K562 (cell line): Measurements from ENCODE around the gene TMCO1. TPM values are rescaled to one million over a fixed set of nuclear protein-coding genes. Genes with fewer than 3 reads are reported as not detected.

Experiments used
- ARHGAP35 ChIP-seq: fragments of 450-650 bp; IDR thresholded peaks from 2 replicates; pipeline ENCODE4 v1.6.1; 2018; ENCODE audit not compliant: partially characterized antibody
- BRCA1 ChIP-seq, 2 experiments: fragments of 450-650 bp in 1 of 2; sonication (generic) in 1 of 2; formaldehyde crosslinking in 1 of 2; IDR thresholded peaks; 2 replicates each; pipeline versions ENCODE4 v1.5.0 to v1.6.1; 2017 to 2020; ENCODE audit warnings: mild to moderate bottlenecking in 1 of 2, missing genetic modification reagents in 1 of 2
- CHD2 ChIP-seq: IDR thresholded peaks from 2 replicates; pipeline ENCODE4 v1.6.1; 2011; ENCODE audit warnings: low read depth, low read length
- E2F4 ChIP-seq: sonication (generic); formaldehyde crosslinking; IDR thresholded peaks from 2 replicates; pipeline ENCODE4 v1.8.0; 2022; ENCODE audit warnings: mild to moderate bottlenecking, low read depth, missing genetic modification reagents
- ELF1 ChIP-seq: fragments of 200-800 bp; sonication (Bioruptor generic); IDR thresholded peaks from 2 replicates; pipeline ENCODE4 v1.6.1; 2016; ENCODE audit warnings: missing genetic modification characterization, missing compliant biosample characterization
- FUS ChIP-seq: fragments of 200-400 bp; formaldehyde crosslinking; optimal IDR thresholded peaks from 2 replicates; pipeline ENCODE3; 2017; ENCODE audit warnings: low read depth, low read length
- HDAC1 ChIP-seq, 2 experiments: fragments of 450-650 bp; IDR thresholded peaks; 2 replicates each; pipeline ENCODE4 v1.6.1; 2016 to 2017; ENCODE audit warnings: inconsistent platforms in 1 of 2, mild to moderate bottlenecking in 1 of 2, moderate library complexity in 1 of 2
- JUND ChIP-seq, 2 experiments: IDR thresholded peaks; 2 replicates in 1 of 2; 3 replicates in 1 of 2; pipeline ENCODE4 v1.6.1; 2011; ENCODE audit warnings: borderline replicate concordance in 2 of 2, low read depth in 2 of 2, low read length in 2 of 2, improper control_type of control experiment in 1 of 2, missing biosample characterization in 1 of 2, missing genetic modification characterization in 1 of 2, missing genetic modification reagents in 1 of 2
- MAFF ChIP-seq: IDR thresholded peaks from 2 replicates; pipeline ENCODE4 v1.6.1; 2012; ENCODE audit warnings: low read length, improper control_type of control experiment
- NEUROD1 ChIP-seq: fragments of 150-350 bp; IDR thresholded peaks from 2 replicates; pipeline ENCODE4 v1.6.1; 2014; ENCODE audit warnings: borderline replicate concordance, low read length, low read depth; ENCODE audit not compliant: partially characterized antibody
- NR2C2 ChIP-seq, 2 experiments: fragments of 200-800 bp in 1 of 2; sonication (Bioruptor generic) in 1 of 2; sonication (generic) in 1 of 2; formaldehyde crosslinking in 1 of 2; IDR thresholded peaks; 2 replicates each; pipeline versions ENCODE4 v1.6.1 to v1.8.0; 2016 to 2022; ENCODE audit warnings: mild to moderate bottlenecking in 1 of 2, missing compliant biosample characterization in 1 of 2, missing genetic modification characterization in 1 of 2, missing genetic modification reagents in 1 of 2
- NR4A1 ChIP-seq, 2 experiments: fragments of 250-450 bp in 1 of 2; fragments of 450-650 bp in 1 of 2; sonication (Bioruptor Pico) in 1 of 2; IDR thresholded peaks; 2 replicates each; pipeline versions ENCODE4 v1.4.0 to v1.6.1; 2016 to 2020; ENCODE audit warnings: mild to moderate bottlenecking in 2 of 2, missing compliant biosample characterization in 1 of 2, missing genetic modification characterization in 1 of 2, moderate library complexity in 1 of 2
- POLR2H ChIP-seq: IDR thresholded peaks from 2 replicates; pipeline ENCODE4 v1.6.1; 2016; ENCODE audit warnings: missing genetic modification characterization, low read depth, mild to moderate bottlenecking, control low read depth, missing compliant biosample characterization, moderate library complexity
- TAF7 ChIP-seq: fragments of 450-650 bp; IDR thresholded peaks from 2 replicates; pipeline ENCODE4 v1.6.1; 2016; ENCODE audit warnings: missing genetic modification characterization, missing compliant biosample characterization
- TAF9B ChIP-seq: fragments of 450-650 bp; IDR thresholded peaks from 2 replicates; pipeline ENCODE4 v1.6.1; 2018; ENCODE audit warnings: mild to moderate bottlenecking; ENCODE audit not compliant: partially characterized antibody
- ZBTB17 ChIP-seq: fragments of 450-650 bp; formaldehyde crosslinking; IDR thresholded peaks from 2 replicates; pipeline ENCODE4 v1.4.0; 2020; ENCODE audit warnings: mild to moderate bottlenecking
- ZBTB33 ChIP-seq: sonication (generic); formaldehyde crosslinking; IDR thresholded peaks from 2 replicates; pipeline ENCODE4 v1.8.1; 2023; ENCODE audit warnings: mild to moderate bottlenecking, missing genetic modification reagents
- ZHX1 ChIP-seq: fragments of 150-350 bp; conservative IDR thresholded peaks from 2 replicates; pipeline ENCODE4 v1.6.1; 2014; ENCODE audit warnings: low read length
- ZNF311 ChIP-seq: fragments of 250-450 bp; sonication (Bioruptor Pico); IDR thresholded peaks from 2 replicates; pipeline ENCODE4 v1.4.0; 2020; ENCODE audit warnings: mild to moderate bottlenecking, moderate library complexity
- polyA plus RNA-seq, 8 experiments: library from polyadenylated mRNA; depleted of rRNA in 4 of 8; stranded (reverse) in 5 of 8; unstranded in 3 of 8; fragments of >200 nt; fragmentation: Nextera tagmentation in 2 of 8; fragmentation: Illumina TruSeq in 1 of 8; extraction: Ambion mirVana in 2 of 8; extraction: Trizol in 1 of 8; gene quantifications; 2 replicates each; pipeline versions ENCODE4 v1.2.1 to v1.2.3, GENCODE V29; 2011 to 2014; ENCODE audit warnings: inconsistent platforms in 1 of 8, missing spikeins in 1 of 8
- total RNA-seq, 7 experiments: library from RNA; depleted of rRNA in 6 of 7; stranded (reverse); fragments of >200 nt in 6 of 7; fragmentation: Illumina TruSeq in 2 of 7; extraction: Trizol in 2 of 7; gene quantifications; 2 replicates each; pipeline versions ENCODE4 v1.2.1 to v1.2.3, GENCODE V29; 2011 to 2021; ENCODE audit warnings: low replicate concordance in 1 of 7

Gene TMCO1
- total and polyA plus RNA-seq, 9 of the 15 experiments (the other 6 are each of a cell fraction or from before 2014, with no cell fraction given): 69.3 to 561 (median 175) TPM

GRCh38 chr1:165768513-165769394 lies at the start of gene TMCO1 (continued):
- TF ChIP-seq NR2C2 (CRISPR knock-in tag; IDR thresholded peaks at IDR 0.05): peak; percentile 100
- peak; percentile 100 for TF ChIP-seq NR2C2 (tag; IDR thresholded peaks at IDR 0.05)
- peak; percentile 75 for TF ChIP-seq TAF7 (tag)
- TF ChIP-seq HDAC1 (IDR thresholded peaks at IDR 0.05): peak in 1 of 2 experiments; percentile 89; a peak in 2 of 4 replicates
- peak; percentile 86 for TF ChIP-seq MAFF
- TF ChIP-seq TAF9B: peak; percentile 89
- TF ChIP-seq NR4A1 (CRISPR knock-in tag; IDR thresholded peaks at IDR 0.05): no peak
- TF ChIP-seq NR4A1 (tag; IDR thresholded peaks at IDR 0.05): 0 out of 2 replicates have a peak, but pooled peaks have one; percentile 61
- peak; percentile 48; the same call in 1 of the 2 replicates for TF ChIP-seq ZBTB17
- peak; percentile 71 for TF ChIP-seq JUND (IDR thresholded peaks at IDR 0.05; ENCODE audit: borderline replicate concordance, low read depth, low read length)
- peak; percentile 24; the same call in 2 of the 3 replicates for TF ChIP-seq JUND (tag; IDR thresholded peaks at IDR 0.05; ENCODE audit: borderline replicate concordance, low read depth, low read length)
- TF ChIP-seq ZHX1: peak; percentile 95
- no peak for TF ChIP-seq E2F4
- TF ChIP-seq CHD2: peak; percentile 100
- TF ChIP-seq BRCA1 (IDR thresholded peaks at IDR 0.05): no peak
- TF ChIP-seq BRCA1 (CRISPR knock-in tag; IDR thresholded peaks at IDR 0.05): no peak
- TF ChIP-seq FUS: no peak
- TF ChIP-seq ELF1 (tag): peak; percentile 89
- peak; percentile 85 for TF ChIP-seq NEUROD1
- TF ChIP-seq ARHGAP35: peak; percentile 95
- peak; percentile 95 for TF ChIP-seq POLR2H (tag)
- TF ChIP-seq ZBTB33 (CRISPR knock-in tag): peak; percentile 58; the same call in 1 of the 2 replicates
- no peak for TF ChIP-seq ZNF311 (CRISPR knock-in tag)
